ENCODE data around the gene MARCHF3. TPM values are rescaled to one million over a fixed set of nuclear protein-coding genes. Genes with fewer than 3 reads are reported as not detected.
"Not testable (repeated sequence)": the region's sequence is repeated elsewhere in the genome, so short reads cannot be mapped to it uniquely, and the experiment has no call there.

Gene MARCHF3
- polyA plus RNA-seq, 3 donors, result 2.8 to 37.9 (median 29.9) TPM

DNA sequence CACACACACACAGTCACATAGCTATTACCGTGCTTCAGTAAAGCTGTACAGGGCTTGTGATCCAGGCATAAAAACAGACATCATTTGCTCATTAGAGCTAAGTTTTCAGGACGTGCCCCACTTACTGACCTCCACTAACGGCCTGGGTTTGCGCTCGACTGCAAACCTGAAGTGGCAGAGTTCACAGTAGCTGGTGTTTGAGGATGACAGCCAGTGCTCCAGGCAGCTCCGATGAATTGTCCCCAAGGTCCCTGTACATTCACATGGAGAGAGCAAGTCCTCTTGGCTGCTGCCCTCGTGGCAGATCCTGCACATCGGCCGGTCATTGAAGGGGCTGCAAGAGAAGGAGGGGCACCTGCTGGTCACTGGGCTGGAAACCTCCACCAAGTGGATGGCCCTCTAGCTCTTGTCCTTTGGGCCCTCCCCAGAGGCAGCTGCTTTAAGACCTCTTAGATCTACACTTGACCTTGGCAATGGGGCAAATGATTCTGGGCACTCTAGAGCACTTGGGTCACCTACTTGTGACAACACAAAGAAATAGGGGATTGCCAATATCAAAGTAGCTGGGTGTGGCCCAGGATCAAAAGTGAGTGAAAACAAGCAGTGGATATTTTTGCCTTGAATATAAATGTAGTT lies 115.4 kb downstream of the MARCHF3 start:
- 83 to 96% (median 93%) methylated on average over 9 of the region's 9 CpGs for WGBS, 3 donors
- no peak overlapping the region for H3K27ac ChIP-seq (ENCODE audit: low read depth, low read length)

DNA sequence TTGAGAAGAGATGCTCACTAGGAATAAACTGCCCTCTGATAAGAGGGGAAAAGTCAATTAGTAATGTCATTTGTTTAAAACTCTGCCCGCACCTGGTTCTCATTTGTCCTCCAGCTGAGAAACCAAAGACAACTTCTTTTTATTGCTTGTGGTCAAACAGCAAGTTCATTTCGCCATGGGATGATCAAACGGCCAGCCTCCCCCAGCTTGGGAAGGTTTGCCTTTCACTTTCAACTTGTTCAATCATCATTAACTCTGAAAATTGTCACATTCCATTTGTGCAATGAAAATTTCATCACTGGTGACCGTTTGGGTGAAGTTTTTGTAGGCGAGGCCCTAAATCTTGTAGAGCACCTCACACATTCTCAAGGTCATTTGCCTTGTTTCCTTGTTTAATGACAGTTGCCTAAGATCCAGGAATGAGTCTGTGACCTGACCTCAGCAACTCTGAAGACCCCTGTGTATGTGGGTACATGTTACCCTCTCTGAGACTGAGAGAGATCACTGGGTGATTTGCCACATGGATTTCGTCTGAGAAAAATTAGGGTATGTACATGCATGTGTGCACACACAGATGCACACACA lies 117.7 kb downstream of the MARCHF3 start:
- no peak overlapping the region for H3K27ac ChIP-seq (ENCODE audit: low read depth, low read length)
- WGBS, 3 donors, result 57 to 72% (median 64%) methylated on average over 6 of the region's 6 CpGs

- H3K27ac ChIP-seq (ENCODE audit: low read depth, low read length), result no peak overlapping the region
- 54 to 66% (median 57%) methylated on average over 3 of the region's 3 CpGs for WGBS, 3 donors
Measured at GRCh38 chr5:126911986-126912385, 118.4 kb downstream of the MARCHF3 start.

DNA sequence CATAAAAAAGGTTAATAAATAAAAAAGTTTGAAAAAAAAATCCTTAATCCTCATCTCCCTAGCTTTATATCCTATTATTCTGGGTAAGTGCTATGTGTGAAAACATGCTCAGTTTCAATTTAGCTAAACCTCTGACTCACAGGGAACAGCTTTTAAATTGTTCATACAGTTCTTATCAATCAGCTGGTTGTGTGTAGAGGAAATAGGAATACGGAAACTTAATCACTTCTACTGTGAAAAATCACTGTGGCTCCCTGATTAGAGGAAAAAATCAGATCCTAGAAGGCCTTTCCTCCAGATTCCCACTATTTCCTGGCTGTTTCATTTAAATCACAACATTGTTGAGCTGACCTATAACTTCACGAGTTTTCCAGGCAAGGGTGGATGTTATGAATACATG lies 120.5 kb downstream of the MARCHF3 start:
- 89 to 90% (median 90%) methylated on average over 2 of the region's 2 CpGs for WGBS, 3 donors
- no peak overlapping the region for H3K27ac ChIP-seq (ENCODE audit: low read depth, low read length)

GRCh38 chr5:126904407-126904806 lies 126.0 kb downstream of the MARCHF3 start:
- H3K27ac ChIP-seq (ENCODE audit: low read depth, low read length), result not testable (repeated sequence)
- WGBS, 3 donors, result no CpG with 5 or more reads among the region's 1 CpG

DNA sequence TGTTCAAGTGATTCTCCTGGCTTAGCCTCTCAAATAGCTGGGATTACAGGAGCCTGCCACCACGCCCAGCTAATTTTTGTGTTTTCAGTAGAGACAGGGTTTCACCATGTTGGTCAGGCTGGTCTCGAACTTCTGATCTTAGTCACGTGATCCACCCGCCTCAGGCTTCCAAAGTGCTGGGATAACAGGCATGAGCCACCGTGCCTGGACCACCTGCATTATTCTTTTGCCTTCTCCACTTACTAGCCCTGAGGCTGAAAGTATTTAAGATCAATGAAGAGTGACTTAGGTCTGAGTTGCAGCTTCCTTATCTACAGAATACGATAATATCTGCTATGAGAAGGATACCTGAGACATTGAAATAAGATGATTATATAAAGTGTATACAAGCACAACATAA lies 129.6 kb downstream of the MARCHF3 start:
- H3K27ac ChIP-seq (ENCODE audit: low read depth, low read length), result no peak overlapping the region
- WGBS, 3 donors, result 95 to 98% (median 97%) methylated on average over 6 of the region's 6 CpGs

GRCh38 chr5:126899476-126899875 lies 130.9 kb downstream of the MARCHF3 start:
- no peak overlapping the region for H3K27ac ChIP-seq (ENCODE audit: low read depth, low read length)

GRCh38 chr5:126897851-126898630 lies 132.3 kb downstream of the MARCHF3 start:
- H3K27ac ChIP-seq (ENCODE audit: low read depth, low read length), result no peak overlapping the region
- WGBS, 3 donors, result 93 to 97% (median 93%) methylated on average over 5 of the region's 5 CpGs

DNA sequence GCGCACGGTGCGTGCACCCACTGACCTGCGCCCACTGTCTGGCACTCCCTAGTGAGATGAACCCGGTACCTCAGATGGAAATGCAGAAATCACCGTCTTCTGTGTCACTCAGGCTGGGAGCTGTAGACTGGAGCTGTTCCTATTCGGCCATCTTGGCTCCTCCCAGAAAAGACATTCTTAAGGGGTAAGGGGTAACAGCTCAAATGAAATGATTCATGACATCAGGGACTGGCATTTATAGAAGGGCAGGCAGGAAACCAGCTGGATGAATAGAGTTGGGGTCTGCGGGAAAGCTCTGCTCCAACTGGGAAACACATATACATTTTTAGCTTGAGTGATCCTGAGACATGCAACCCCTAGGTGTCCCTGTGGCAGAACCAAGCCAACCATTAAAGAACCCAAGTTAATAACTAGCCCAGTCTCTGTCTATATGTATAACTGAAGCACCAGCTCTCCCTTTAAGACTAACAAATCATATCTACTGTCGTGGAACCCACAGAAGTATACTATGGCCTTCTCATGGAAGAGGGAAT lies 134.1 kb downstream of the MARCHF3 start:
- 92 to 97% (median 92%) methylated on average over 9 of the region's 9 CpGs for WGBS, 3 donors
- H3K27ac ChIP-seq (ENCODE audit: low read depth, low read length), result no peak overlapping the region

DNA sequence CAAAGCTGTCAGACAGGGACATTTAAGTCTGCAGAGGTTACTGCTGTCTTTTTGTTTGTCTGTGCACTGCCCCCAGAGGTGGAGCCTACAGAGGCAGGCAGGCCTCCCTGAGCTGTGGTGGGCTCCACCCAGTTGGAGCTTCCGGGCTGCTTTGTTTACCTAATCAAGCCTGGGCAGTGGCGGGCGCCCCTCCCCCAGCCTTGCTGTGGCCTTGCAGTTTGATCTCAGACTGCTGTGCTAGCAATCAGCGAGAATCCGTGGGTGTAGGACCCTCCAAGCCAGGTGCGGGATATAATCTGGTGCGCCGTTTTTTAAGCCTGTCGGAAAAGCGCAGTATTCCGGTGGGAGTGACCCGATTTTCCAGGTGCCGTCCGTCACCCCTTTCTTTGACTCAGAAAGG lies 134.6 kb downstream of the MARCHF3 start:
- 89 to 90% (median 90%) methylated on average over 11 to 14 of the region's 14 CpGs for WGBS, 3 donors
- H3K27ac ChIP-seq (ENCODE audit: low read depth, low read length), result not testable (repeated sequence)

DNA sequence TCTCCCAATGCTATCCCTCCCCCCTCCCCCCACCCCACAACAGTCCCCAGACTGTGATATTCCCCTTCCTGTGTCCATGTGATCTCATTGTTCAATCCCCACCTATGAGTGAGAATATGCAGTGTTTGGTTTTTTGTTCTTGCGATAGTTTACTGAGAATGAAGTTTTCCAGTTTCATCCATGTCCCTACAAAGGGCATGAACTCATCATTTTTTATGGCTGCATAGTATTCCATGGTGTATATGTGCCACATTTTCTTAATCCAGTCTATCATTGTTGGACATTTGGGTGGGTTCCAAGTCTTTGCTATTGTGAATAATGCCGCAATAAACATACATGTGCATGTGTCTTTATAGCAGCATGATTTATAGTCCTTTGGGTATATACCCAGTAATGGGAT lies 139.9 kb downstream of the MARCHF3 start:
- WGBS, 3 donors, result 93 to 98% (median 98%) methylated on average over 2 of the region's 2 CpGs
- H3K27ac ChIP-seq (ENCODE audit: low read depth, low read length), result not testable (repeated sequence)

DNA sequence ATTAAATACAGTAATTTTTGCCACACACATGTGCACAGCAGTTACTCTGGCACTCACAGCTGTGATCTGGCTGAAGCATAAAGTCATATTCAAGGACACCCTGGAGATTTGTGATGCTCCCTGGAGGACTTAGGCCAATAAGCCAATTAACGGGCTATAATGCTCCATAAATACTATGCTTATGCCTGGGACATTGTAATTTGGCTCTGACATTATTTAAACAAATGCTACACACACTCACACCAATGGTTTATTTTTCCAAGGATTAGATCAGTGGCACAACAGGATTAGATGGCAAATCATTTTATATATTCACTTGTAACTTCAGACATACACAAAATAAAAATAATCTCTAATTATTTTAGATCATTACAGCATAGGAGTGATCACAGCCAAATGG lies 142.2 kb downstream of the MARCHF3 start:
- H3K27ac ChIP-seq (ENCODE audit: low read depth, low read length), result no peak overlapping the region
- WGBS, 3 donors, result 61 to 86% (median 81%) methylated on average over 1 of the region's 1 CpG

GRCh38 chr5:126884269-126884819 lies 146.0 kb downstream of the MARCHF3 start:
- 51 to 52% (median 52%) methylated on average over 5 of the region's 5 CpGs for WGBS, 3 donors
- no peak overlapping the region for H3K27ac ChIP-seq (ENCODE audit: low read depth, low read length)

GRCh38 chr5:126883564-126884245 lies 146.7 kb downstream of the MARCHF3 start:
- no peak overlapping the region for H3K27ac ChIP-seq (ENCODE audit: low read depth, low read length)
- WGBS, 3 donors, result 29 to 68% (median 67%) methylated on average over 2 of the region's 2 CpGs

- no peak overlapping the region for H3K27ac ChIP-seq (ENCODE audit: low read depth, low read length)
- WGBS, 3 donors, result 81 to 88% (median 88%) methylated on average over 5 of the region's 5 CpGs
Measured at GRCh38 chr5:126881821-126882600, 148.3 kb downstream of the MARCHF3 start.

DNA sequence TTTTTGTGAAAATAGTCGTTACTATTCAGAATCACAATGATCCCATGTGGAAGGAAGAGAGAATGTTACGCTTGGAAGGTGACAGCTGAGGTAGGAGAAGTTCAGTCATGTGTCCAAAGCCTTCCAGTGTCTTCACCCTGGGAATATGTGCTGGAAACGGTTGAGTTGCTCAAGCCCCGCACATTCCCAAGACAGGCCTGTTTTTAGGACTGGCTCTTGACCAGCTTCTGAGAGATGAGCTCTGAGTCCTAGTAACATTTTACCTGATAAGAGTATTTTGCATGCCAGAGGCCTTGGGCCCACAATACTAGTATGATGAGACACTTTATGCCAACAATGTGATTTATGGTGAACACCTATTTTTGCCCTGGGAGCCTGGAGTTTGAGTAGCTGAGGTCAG lies 151.7 kb downstream of the MARCHF3 start:
- WGBS, 3 donors, result 72 to 91% (median 80%) methylated on average over 4 of the region's 4 CpGs

GRCh38 chr5:126878085-126878484 lies 152.3 kb downstream of the MARCHF3 start:
- 88 to 93% (median 90%) methylated on average over 13 of the region's 13 CpGs for WGBS, 3 donors
- no peak overlapping the region for H3K27ac ChIP-seq (ENCODE audit: low read depth, low read length)

More for the DNA sequence above, 151.7 kb downstream of the MARCHF3 start:
- no peak overlapping the region for H3K27ac ChIP-seq (ENCODE audit: low read depth, low read length)

DNA sequence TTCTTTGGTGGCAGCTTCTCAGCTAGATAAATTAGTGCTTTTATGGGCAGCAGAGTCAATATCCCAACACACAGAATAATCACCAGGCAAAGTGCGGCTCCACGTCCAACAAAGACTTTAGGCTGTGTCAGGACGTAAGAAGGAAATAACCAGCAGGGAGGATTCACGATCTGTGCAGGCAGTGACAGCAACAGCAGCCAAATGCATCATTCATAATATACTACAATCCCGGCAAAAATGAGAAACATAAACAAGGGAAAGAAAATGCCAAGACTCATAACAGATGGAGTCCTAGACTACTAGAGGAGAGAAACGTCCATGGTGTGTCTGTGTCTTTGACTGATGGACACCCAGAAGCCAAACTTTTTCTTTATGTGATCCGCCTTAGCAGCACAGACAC lies 152.8 kb downstream of the MARCHF3 start:
- no peak overlapping the region for H3K27ac ChIP-seq (ENCODE audit: low read depth, low read length)

More for the DNA sequence above, 152.8 kb downstream of the MARCHF3 start:
- 83 to 89% (median 84%) methylated on average over 7 of the region's 7 CpGs for WGBS, 3 donors
